GM18867 (cell line): ENCODE data around the gene MCM3.

Experiments used
- ATAC-seq: cut with Tn5 transposase; IDR thresholded peaks from one replicate; pipeline ENCODE4 v1.9.1; 2021; ENCODE audit warnings: mild to moderate bottlenecking, moderate library complexity; ENCODE audit not compliant: unreplicated experiment

Gene MCM3

DNA sequence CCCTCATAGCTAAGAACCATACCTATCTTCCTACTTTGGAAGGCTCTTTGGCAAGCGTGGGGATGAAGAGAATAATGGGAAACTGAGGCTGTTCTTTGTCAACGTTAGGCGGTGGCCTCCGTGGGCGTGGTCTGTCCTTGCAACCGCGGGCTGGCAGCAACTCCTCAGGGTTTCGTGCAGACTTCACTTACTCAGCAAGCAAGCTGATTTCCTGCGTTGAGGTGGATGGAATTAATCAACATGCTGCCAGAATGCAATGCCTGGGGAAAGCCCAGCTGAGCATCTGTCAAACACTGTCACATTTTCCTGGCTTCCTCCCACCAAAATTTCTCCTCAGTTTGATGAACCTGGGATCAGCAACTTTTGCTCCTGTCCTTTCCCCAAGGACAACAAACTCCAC lies 31.0 kb downstream of the MCM3 start:
- no peak for ATAC-seq

DNA sequence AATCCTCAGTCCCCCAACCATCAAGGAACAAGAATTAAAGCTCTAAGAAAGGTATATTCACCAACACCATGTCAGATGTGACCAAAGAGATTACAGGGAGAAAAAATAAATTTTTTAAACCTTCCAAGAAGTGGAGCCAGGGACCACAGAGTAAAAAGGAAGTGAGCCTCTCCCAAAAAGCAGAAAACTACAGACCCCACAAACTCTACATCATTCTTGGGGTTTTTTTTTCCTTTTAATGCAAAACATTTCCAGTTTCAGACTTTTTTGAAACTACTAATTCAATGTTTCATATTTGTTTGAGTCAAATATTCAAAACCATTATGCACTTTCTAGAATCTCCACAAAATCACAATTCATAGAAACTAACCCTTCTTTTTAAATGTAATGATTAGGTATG lies 33.4 kb downstream of the MCM3 start:
- no peak for ATAC-seq

DNA sequence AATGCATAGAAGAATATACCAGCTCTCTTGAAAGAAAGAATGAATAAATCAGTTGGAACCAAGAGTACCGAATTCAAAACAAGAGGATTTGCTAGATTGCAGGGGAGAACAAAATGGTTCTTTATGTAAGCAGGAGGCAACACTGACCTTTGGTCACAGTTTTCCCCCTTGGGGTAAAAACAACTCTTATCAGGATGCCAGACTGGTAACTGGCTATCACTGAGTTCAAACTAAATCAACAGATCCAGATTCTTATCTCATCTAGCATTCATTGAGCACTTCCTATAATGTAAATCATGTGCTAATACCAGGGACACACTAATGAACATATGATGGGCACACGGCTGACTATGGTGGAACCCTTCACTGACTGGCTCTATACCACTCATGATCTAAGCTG lies 35.5 kb downstream of the MCM3 start:
- no peak for ATAC-seq

DNA sequence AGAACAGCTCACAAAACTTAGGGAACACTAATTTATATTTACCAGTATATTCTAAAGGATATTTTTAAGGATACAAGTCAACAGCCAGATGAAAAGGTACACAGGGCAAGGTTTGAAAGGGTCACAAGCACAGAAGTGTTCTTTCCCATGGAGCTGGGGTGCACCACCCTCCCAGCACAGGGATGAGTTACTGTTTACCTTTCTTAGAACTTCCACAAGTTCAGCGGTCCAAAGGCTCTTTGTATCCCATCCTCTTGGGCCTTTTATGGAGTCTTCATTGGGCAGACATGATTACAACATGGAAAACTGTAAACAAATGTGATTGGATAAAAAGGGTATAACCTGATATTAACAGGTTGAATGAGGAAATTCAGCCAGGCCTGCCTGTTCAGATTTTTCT lies 39.1 kb downstream of the MCM3 start:
- no peak for ATAC-seq

DNA sequence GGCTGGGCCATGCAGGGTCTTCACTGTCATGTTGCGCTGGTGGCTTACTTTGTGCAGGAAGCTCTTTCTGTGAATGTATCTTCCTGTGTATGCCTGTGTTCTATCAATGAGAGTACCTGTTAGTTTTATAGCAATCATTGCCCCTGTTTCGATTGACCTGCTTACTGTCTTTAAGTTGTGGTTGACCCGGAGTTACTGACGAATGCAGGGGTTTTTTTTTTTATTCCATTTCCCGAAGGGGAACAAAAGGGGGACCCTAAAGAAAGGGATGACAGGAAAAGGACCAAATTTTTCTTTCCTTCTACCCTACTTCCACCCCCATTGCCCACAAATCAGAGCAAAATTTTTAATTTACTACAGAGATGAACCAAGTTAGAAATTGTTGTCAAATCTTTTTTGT lies 40.1 kb downstream of the MCM3 start, which contains the start of gene IL17F:
Gene IL17F, minus strand, starts transcription at position 101 of the 400 bp plus-strand sequence. Its CDS starts 71 bp downstream, at position 30.
- no peak for ATAC-seq

DNA sequence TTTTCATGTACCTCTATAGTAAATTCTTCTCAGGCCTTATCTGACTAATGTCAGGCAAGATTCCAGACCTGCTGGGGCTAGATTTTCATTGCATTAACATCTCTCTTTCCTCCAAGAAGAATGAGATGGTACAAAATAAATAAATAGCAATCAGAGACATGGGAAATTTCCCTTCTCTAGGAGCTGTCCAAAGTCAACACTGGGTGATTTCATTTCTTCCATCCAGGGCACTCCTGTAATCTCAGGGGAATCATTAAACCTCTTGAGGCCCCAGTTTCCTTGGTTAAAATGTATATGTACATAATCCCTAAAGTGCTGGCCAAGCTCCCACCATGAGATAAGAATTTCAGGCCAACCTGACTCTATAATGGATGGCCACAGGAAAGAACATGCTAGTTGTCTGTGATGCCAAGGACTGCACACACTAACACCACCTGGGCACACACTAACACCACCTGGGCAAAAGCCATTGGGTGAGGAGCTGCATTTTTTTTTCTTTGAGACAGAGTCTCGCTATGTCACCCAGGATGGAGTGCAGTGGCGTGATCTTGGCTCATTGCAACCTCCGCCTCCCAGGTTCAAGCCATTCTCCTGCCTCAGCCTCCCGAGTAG lies 41.2 kb downstream of the MCM3 start:
- ATAC-seq: no peak

DNA sequence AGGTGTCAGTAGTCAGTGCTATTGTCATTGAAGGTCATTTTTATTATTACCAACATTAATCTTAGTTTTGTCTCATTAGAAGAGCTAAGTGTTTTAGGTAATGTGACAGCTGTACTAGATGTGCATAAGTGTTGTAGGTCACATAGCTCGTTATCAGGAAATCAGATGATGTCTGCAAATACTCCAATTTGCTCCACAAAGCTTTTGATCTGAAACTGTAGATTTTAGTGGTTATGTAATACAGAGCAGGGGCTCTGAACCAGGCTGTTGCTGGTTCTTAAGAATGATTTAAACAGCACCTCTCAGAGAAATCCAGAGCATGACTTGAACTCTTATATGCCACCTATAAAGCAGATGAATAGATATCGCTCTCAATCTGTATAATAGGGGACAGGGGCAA lies 42.7 kb downstream of the MCM3 start:
- no peak for ATAC-seq

DNA sequence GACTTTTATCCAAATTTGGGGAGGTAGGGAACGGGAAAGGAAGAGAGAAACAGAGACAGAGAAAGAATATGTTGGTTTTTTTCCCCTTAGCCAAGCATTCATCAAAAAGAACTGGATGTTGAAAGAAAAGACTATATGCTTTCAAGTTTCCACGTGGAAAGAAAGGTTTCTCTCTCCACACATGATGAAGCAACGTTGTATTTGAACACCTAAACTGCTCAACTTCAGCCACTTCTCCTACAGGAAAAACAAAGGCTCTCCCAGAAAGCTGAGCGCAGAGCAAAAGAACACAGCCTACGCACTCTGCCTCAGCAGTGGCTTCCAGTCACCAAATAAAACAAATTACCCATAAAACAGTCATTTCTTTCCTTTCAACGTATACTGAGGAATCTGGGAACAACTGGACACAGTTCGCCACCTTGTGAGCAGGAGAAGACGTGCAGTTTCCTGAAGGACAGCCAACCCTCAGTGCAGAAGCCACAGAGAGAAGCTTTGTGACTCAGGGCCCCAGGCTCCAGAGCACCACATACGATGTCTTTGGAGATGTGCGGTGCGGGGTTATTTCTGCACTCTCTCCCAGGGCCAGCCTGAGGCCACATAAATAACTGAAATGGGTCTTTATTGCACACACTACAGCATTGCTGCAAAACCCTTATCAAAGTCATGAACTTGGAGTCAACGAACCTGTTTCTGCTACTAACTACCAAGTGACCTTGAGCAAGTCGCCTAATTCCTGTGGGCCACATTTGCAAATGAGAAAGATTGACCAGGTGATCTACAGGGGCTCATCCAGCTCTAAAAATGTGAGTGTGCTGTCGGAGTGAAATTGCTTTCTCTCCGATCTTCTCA lies 50.3 kb downstream of the MCM3 start:
- peak; percentile 81 for ATAC-seq

DNA sequence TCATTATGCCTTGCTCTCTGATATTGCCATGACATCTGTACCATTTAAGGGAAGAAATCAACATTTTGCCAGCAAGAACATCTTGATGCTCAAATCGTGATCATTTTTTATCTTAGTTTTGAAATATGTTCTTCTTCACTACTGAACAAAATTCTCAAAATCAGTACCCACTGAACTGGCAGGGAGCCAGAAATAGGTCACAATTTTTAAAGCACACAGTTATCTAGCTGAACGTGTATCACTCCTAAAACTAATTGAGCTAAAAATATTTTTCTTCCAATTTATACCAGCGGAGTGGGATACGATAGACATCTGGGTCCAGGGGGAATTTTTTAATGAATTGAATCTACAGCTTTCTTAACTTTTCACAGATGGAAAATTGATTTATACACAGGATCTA lies 51.5 kb downstream of the MCM3 start:
- no peak for ATAC-seq

DNA sequence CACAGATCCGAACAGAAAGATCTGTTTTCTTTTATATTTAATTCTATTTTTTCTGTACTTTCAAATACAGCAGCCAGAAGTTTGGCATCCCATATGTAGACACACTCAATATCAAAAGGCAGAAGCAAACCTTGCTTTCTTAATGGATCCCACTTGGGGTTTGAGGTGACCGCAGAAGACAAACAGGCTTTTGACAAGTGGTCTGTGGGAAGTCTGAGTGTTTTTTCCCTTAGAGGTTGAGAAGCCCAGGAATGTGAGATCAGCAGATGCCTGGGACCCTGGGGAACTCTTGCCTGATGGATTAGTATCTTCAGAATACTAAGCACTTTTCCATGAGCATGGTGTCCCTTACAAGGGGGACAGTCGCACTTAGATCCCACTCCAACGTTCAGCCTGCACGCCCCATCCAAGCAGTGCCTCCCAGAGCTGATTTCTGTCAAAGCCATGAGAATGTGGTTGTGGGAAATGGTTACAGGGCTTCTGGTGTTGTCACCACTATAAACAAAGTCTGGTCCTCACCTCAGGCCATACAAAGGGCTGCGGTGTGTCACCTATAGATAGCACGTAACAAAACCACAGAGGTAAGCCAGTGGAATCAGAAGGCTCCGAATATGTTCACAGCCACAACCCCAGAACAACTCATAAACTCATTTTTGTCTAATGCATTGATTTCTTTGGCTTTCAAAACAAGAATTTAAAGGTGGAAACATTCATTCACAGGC lies 53.0 kb downstream of the MCM3 start:
- no peak for ATAC-seq

DNA sequence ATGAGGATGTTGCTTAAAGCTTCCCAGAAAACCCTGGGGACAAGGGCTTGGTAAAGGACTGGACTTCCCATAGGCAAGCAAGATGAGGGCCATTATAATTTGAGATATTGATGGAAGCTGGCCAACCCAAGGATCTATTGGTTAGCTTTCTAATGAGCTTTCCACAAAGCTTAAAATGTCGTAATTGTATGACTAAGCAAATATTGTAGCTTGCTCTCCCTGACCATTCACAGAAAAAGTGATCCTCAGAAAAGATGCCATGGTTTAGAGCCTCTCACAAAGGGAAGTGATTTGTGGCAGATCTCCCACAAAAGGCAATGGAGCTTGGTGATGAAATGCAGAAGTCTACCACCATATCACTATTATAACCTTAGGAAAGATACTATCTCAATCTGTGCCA lies 53.9 kb downstream of the MCM3 start:
- ATAC-seq: no peak

DNA sequence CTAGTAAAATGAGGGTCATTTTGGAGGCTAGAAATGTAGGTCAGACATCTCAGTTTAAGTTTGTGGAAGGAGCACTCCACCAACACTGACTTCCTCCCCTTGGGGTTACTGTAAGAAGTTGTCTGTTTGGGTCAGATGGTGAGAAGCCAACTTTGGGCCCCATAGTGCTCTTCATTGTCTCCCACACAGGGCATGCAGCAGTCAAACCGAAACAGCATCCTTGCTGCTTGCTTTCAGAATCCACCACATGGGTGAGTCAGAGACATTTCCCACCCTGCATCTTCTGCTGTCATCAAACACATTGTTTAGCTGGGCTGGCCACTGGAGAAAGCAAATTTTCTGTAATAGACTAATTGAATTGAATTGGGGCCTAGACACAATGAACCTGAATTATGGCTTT lies 57.0 kb downstream of the MCM3 start:
- ATAC-seq: peak; percentile 98

DNA sequence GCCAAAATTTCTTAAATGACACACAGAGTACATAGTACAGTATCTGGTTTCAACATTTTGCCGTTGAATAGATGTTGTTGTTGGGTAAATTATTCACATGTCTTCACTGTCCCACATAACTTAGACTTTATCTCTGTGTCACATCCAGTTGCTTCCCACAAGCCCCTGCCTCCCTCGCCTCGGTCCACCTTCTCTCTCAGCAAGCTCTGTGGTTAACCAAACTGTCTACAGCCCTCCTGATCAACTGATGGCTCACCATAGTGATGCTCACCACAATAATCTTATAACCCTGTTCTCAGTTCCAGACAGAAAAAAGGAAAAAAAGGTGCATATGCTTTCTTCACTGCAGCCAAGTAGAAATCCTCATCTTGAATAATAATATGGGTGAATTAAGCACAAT lies 63.2 kb downstream of the MCM3 start:
- ATAC-seq: peak; percentile 90

DNA sequence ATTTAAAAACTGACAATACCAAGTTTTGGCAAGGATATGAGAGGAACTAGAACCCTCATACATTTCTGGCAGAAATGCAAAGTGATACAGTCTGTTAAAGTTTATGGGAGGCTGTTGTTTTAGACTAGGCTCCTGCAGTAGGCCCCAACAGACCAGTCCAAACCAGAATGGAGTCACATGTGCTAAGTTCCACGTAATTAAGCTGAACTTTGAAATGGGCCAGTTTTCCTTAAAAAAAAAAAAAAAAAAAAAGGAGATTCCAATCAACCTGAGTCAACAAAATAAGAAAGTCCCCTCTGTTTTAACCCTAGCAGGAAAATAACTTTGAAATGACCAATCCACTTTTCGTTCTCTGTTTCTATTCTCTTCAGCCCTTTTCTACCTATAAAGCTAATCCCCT lies 66.8 kb downstream of the MCM3 start:
- ATAC-seq: no peak

DNA sequence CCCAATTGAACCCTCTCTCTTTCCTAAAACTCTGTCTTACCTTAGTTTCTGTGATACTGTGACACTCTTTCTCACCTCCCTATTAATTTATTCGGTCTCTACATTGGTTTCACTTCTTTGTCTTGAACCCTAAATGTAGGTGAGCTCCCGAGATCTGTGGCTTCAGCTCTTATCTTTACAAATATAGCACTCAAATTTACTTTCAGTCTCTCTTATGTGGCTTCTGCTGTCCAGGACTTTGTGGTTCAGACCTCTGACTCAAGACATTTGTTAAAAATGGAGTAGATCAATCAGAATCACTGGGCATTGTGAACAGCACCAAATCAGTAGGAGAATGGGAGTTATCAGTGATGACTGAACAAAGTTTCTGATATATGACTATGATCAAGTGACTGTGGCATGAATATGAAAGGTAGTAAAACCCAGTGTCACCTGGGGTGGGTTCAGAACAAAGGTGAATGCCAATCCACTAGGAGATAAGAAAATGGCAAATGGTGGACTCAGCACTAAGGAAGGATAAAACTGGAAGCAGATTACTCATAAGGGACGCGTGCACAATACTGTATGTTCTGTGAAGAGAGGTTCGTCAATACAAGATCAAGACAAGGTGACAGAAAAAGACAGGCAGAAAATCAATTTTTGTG lies 67.5 kb downstream of the MCM3 start:
- ATAC-seq: peak; percentile 51

DNA sequence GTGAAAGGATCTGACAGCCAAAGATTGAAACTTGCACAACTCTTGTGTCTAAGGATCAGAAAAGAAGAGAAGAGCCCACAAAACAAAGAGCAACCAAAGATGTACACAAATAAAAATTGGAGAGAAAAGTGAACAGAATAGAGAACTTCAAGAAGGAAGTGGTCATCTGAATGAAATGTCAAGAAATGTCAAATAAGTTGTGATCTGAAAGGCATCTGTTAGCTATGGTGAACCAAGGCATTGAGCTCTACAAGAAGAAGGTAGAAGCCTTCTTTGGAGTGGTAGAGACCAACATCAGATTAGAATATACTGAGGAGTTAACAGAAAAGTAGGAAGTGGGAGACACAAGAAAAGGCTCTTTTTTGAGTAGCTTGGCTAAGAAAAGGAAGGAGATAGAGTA lies 68.8 kb downstream of the MCM3 start:
- ATAC-seq: no peak
